ENCODE measurements around the gene ZC3H8.

The ZC3H8 gene

GRCh38 chr2:112187046-112187715 lies 67.7 kb downstream of the ZC3H8 start:
- intact Hi-C loops (cut with DNase I; ENCODE audit: low total_unique reads): no loop called here
- TF ChIP-seq CTCF (IDR thresholded peaks at IDR 0.05): no peak
- Histone ChIP-seq H3K27ac (no peak overlapping the region), H3K27me3 (no peaks in the 10 kb centered on the region), H3K36me3 (peaks cover 0 to 10% (median 0%) of the 10 kb centered on the region in 3 donors), H3K4me1 (no peaks in the 10 kb centered on the region), H3K4me3 (no peak overlapping the region), H3K9me3 (no peaks in the 10 kb centered on the region)
- no peak for DNase-seq

- Histone ChIP-seq H3K4me1 (no peaks in the 10 kb centered on the region), H3K27me3 (peaks cover 0 to 9% of the 10 kb centered on the region in 2 donors), H3K9me3 (peaks cover 0 to 3% (median 0%) of the 10 kb centered on the region in 3 donors), H3K4me3 (no peak overlapping the region), H3K27ac (no peak overlapping the region), H3K36me3 (peaks cover 0 to 10% (median 0%) of the 10 kb centered on the region in 3 donors)
- no peak for TF ChIP-seq CTCF (IDR thresholded peaks at IDR 0.05)
- intact Hi-C loops (cut with DNase I; ENCODE audit: low total_unique reads): no loop called here
- DNase-seq: no peak
Measured at GRCh38 chr2:112185131-112185530, 69.7 kb downstream of the ZC3H8 start.

- no peak for TF ChIP-seq CTCF (IDR thresholded peaks at IDR 0.05)
Measured at GRCh38 chr2:112184121-112184520, 70.7 kb downstream of the ZC3H8 start.

GRCh38 chr2:112183327-112184025 lies 71.4 kb downstream of the ZC3H8 start:
- H3K27ac ChIP-seq: no peak overlapping the region
- H3K4me1 ChIP-seq: no peaks in the 10 kb centered on the region
- intact Hi-C loops (cut with DNase I; ENCODE audit: low total_unique reads): no loop called here
- DNase-seq: no peak
- peaks cover 0 to 10% (median 0%) of the 10 kb centered on the region in 3 donors for H3K36me3 ChIP-seq
- TF ChIP-seq CTCF (IDR thresholded peaks at IDR 0.05): no peak
- peaks cover 0 to 9% of the 10 kb centered on the region in 2 donors for H3K27me3 ChIP-seq
- no peak overlapping the region for H3K4me3 ChIP-seq
- peaks cover 0 to 3% (median 0%) of the 10 kb centered on the region in 3 donors for H3K9me3 ChIP-seq

More at GRCh38 chr2:112184121-112184520, 70.7 kb downstream of the ZC3H8 start:
- Histone ChIP-seq H3K4me3 (no peak overlapping the region), H3K27ac (no peak overlapping the region), H3K36me3 (peaks cover 0 to 10% (median 0%) of the 10 kb centered on the region in 3 donors), H3K9me3 (peaks cover 0 to 3% (median 0%) of the 10 kb centered on the region in 3 donors), H3K4me1 (no peaks in the 10 kb centered on the region), H3K27me3 (peaks cover 0 to 9% of the 10 kb centered on the region in 2 donors)
- DNase-seq: no peak
- intact Hi-C loops (cut with DNase I; ENCODE audit: low total_unique reads): no loop called here

GRCh38 chr2:112182581-112183034 lies 72.2 kb downstream of the ZC3H8 start:
- H3K4me3 ChIP-seq: no peak overlapping the region
- H3K4me1 ChIP-seq: no peaks in the 10 kb centered on the region
- H3K9me3 ChIP-seq: peaks cover 0 to 3% (median 0%) of the 10 kb centered on the region in 3 donors
- H3K27me3 ChIP-seq: peaks cover 0 to 9% of the 10 kb centered on the region in 2 donors
- TF ChIP-seq CTCF (IDR thresholded peaks at IDR 0.05): no peak
- DNase-seq: no peak
- intact Hi-C loops (cut with DNase I; ENCODE audit: low total_unique reads): no loop called here
- H3K27ac ChIP-seq: no peak overlapping the region
- peaks cover 0 to 10% (median 0%) of the 10 kb centered on the region in 3 donors for H3K36me3 ChIP-seq

All from tibial artery (tissue), 4 donors.